ENCODE data around the gene RO60.

The RO60 gene

DNA sequence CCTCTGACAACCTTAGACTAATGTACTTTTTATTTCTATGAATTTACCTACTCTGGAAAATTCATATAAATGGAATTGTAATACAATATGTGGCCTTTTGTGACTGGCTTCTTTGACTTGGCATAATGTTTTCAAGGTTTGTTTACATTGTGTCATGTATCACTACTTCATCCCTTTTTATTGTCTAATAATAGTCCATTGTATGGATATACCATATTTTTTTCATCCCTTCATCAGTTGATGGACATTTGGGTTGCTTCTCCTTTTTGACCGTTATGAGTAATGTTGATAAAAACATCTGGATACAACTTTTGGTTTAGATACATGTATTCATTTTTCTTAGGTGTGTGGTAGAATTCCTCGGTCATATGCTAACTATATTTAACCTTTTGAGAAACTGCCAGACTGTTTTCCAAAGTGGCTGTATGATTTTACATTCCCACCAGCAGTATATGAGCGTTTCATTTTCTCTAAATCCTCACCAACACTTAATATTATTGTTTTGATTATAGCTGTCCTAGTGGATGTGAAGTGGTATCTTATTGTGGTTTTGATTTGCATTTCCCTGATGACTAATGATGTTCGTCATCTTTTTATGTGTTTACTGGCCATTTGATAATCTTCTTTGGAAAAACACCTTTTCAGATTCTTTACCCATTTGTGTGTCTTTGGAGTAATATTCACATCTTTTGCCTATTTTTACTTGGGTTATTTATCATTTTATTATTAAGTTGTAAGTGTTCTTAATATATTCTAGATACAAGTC is 3.5 kb downstream of the RO60 start:
- DNase-seq = no peak

DNA sequence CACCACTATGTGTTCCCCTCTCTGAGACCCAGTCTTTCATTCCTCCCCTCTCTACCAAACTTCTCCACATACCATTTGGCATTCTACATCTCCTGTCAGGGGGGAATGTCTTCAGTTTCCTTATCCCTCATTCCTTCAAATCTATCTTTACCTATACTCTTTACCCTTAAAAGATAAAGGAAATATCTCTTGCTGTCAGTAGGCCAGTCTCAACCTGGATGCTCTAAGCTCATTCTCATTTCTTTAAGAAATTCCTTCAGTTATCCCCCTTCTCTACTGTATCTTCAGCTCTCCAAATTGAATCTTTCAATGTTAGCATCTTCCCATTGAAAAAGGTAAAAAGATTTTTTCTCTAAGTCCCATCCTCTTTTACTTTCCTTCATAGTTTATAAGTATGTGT is 6.5 kb downstream of the RO60 start:
- DNase-seq = no peak

DNA sequence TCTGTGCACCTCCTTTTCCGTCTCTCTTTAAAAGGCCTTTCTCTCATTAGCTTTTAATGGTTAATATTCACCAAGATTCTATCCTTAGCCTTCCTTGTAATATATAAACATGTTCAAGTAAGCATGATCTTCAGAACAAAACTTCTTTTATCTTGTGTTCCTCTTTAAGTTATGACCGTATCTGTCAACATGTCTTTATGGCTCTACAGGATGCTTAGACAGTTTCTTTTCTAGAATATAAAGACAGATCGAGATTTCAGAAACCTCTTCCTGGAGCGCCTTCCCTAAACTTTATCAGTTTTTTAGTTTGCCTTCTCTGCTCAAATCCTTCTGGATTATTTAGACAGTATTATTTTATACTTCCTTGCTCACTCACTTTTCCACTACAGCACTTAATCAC is 7.2 kb downstream of the RO60 start:
- DNase-seq = no peak

DNA sequence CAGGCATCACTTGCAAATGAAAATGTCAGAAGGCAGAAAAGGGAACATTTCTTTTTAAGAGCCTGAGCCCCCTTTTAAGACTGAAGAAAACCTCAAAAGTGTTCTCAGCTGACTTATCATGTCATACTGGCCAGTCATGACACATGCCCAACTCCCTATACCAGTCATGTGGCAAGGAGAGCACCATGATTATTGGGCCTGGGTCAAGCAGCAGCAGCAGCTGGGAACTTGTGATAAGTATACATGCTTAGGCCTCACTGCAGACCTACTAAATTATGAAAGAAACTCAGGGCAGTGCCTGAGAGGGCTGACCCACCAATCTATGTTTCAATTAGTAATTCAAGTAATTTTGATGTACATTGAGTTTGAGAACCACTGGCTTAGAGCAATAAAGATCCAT is 8.6 kb downstream of the RO60 start:
- no peak for DNase-seq

DNA sequence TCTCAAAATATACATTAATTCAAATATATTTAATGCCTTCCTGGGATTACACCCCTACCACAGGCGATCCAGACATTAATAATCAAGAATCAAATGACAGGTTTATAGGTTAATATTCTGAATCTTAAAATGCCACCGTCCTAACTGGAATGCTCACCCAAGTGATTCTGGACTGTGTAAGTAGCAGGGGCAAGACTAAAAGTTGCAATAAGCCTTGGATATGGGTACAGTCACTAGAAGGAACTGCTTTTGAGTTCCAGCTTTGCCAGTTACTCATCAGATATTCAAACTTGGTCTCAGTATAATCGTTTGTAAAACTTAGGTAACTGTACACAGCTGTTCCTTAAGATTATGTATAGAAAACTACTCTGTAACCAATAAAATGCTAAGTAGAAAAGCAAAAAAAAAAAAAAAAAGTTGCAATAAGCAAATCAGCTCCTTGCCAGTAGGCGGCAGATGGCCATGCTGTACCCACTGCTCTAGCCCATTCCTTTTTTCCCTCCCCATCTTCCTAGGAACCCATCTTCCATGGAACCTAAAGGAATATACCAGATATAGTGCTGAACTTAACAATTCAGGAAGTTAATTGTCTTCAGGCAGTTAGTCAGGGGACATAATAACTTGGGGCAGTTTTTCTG is 10.5 kb downstream of the RO60 start:
- no peak for DNase-seq

DNA sequence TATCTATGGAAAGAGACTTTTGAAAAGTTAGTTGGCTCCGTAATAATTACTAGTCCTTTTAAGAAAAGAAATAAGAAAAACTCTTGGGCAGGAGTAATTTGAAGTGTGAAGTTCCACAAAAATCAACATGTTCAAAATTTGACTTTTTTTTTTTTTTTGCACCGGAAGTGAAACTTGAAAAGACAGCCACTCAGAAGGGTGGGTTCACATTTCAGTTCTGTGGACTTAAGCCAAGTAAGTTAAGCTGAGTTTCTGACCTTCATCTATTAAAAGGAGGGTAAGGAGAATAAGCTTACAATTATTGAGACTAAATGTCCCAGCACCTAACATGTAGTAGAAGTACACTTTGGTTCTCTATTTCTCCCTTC is 11.0 kb downstream of the RO60 start:
- no peak for DNase-seq

DNA sequence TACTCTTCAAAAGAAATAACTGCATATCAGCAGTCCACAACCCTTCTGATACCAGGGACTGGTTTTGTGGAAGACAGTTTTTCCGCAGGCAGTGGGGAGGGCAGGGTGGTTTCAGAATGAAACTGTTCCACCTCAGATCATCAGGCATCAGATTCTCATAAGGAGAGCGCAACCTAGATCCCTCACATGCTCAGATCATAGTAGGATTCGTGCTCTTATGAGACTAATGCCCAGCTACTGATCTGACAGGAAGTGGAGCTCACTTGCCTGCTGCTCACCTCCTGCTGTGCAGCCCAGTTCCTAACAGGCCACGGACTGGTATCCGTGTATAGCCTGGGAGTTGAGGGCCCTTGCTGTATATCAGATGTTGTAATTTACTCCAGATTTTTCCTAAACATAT is 11.5 kb downstream of the RO60 start:
- no peak for DNase-seq

DNA sequence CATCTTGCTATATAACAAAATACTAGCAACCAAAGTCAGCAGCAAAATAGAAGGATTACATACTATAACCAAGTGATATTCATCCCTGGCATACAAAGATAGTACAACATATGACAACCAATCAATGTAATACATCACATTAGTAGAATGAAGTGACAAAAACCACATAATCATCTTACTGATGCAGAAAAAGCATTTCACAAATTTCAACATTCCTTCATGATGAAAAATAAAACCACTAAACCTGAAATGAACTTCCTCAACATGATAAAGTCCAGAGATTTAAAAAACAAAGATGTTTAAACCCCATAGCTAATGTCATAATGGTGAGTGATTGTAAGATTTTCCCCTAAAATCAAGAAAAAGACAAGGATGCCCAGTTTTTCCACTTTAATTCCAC is 18.6 kb downstream of the RO60 start:
- no peak for DNase-seq

DNA sequence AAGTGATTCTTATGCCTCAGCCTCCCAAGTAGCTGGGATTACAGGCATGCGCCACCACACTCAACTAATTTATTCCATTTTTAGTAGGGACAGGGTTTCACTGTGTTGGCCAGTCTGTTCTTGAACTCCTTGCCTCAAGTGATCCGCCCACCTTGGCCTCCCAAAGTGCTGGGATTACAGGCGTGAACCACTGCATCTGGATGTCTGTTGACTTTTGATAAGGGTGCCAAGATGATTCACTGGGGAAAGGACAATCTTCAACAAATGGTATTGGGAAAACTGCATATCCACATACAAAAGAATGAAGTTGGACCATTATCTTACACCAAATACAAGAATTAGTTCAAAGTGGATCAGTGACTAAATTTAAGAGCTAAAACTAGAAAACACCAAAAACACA is 19.8 kb downstream of the RO60 start:
- DNase-seq = no peak

DNA sequence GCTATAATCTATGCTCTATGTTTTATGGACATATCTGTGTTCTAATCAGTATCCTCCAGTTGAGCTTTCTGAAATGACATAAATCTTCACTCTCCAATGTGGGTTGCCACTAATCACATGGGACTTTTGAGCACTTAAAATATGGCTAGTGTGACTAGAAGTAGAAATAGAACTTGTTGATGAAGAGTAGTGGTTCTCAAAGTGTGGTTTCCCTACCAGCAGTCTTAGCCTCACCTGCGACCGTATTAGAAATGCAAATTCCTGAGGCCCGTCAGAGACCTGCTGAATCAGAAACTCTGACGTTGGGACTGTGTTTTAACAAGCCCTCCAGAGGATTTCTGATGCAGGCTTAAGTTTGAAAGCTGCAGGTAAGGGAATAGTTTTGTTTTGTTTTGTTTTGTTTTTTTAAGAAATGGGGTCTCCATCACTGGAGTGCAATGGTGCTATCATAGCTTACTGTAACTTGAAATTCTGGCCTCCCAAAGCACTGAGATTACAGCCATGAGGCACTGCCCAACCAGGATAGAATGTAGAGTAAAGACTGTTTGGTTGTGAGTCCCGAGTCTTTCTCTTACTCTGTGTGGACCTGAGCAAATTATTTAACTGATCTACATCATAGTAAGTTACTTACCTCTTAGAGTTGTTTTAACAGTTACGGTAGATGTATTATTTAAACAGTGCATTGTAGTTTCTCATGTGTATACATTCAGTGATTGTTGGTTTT is 24.1 kb downstream of the RO60 start:
- no peak for DNase-seq

DNA sequence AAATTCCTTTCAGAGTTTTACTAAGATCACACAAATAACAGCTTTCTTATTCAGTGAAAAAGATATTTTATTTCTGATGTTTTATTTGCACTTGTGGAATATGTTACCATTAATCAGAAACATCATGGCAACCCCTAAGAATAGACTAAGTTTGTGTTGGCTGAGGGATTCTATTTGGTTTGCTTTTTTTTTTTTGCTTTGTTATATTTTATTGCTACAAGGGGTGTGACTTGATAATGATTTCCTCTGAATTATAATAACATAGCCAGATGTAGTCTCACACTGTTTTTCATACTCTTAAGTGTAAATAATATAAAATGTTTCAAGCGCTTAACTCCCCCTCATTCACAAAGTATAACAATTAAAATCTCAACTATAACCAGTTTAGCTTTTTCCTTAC is 25.9 kb downstream of the RO60 start:
- DNase-seq = no peak

DNA sequence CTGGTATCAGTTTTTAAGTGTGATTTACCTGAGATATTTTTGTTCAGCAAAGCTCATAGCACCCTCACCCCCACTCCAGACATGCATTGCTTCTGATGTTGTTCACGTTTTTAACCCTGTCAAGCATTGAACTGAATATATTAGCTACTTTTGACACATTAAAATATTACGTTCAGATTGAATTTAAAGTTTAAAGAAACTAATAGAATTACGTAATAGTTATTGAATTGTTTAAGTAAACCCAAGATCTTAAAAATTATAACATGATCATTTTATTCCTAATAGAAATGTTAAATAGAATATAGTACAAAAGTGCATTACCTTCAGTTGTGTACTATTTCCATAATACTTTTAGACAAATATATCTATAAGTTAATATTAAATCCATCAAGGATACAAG is 26.9 kb downstream of the RO60 start:
- no peak for DNase-seq

DNA sequence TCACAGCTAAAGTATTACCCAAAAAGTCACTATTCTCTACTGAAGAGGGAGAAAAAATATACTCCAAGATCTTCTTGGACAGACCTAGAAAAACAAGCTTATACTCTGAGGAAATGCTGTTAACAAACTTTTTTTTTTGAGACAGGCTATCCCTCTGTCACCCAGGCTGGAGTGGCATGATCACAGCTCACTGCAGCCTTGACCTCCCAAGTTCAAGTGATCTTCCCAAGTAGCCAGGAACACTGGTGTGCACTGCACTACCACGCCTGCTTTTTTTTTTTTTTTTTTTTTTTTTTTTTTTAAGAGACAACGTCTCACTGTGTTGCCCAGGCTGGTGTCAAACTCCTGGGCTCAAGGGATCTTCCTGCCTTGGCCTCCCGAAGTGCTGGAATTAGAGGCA is 28.5 kb downstream of the RO60 start:
- no peak for DNase-seq

DNA sequence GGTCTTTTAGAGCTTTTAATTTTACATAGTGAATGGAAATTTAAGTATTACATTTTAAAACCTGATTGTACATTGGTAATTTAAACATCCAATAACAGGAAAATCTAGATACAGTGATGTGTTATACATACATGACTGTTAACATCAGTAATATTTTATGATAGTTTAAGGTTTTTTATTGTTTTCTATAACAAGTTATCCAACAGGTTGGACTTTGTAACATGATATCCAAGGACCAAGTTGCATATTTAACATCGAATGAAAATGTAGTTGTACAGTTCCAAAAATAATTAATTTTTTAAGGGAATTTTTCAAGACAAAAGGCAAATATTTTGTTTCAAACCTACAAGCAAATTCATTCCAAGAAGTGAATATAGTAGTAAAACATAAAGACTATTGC is 31.5 kb downstream of the RO60 start:
- DNase-seq = no peak

DNA sequence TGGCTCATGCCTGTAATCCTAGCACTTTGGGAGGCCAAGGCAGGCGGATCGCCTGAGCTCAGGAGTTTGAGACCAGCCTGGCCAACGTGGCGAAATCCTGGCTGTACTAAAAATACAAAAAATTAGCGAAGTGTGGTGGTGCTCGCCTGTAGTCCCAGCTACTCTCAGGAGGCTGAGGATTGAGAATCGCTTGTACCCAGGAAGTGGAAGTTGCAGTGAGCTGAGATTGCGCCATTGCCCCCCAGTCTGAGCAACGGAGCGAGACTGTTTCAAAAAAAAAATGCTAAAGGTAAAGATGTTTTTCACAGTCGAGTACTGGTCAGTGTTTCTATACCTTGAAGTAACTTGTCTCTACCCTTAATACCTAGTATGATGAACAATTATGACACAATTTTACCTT is 34.7 kb downstream of the RO60 start:
- no peak for DNase-seq

DNA sequence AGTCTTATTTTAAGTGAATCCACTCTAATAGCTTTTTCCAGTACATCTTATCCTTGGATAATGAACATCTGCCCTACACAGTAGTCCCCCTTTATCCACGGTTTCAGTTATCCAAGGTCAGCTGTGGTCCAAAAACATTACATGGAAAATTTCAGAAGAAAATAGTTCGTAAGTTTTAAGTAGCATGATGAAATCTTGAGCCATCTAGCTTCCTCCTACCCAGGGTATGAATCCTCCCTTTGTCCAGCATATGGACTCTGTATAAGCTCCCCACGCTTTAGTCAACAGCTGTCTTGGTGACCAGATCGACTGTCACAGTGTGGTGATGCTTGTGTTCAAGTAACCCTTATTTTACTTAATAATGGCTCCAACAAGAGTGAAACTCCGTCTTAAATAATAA is 43.2 kb downstream of the RO60 start:
- no peak for DNase-seq

DNA sequence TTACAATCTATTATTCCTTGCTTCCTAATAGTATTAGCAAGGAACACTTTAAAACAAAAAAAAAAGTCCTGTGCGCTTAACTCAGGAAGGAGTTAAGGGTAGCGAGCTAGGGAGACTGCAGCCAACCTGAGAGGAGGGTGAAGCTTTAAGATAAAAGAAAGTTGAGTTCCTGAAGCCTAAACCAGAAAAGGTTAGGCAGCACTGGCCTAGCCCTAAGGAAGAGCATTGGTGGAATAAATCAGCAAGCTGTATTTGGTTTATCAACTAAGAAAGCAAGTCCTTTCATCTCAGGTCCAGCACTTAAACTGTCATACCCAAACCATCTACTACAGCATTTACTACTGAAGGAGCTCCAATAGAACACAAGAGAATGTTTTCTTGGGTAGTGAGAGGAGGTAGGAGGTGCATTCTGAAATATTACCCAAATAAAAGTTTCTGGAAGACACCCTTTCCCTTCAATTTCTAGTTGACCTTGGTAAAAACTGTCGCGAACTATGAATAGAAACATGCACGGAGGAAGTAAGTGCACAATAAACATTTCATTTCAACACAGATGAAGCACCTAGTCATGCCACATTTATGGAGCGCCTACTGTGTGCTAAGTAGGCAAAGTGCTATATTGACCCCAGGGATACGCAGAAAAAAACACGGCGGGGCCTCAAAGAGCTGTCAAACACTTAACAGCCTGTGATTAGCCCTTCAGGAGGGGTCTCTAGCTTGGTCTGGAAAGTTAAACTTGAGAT is 44.5 kb downstream of the RO60 start:
- no peak for DNase-seq

DNA sequence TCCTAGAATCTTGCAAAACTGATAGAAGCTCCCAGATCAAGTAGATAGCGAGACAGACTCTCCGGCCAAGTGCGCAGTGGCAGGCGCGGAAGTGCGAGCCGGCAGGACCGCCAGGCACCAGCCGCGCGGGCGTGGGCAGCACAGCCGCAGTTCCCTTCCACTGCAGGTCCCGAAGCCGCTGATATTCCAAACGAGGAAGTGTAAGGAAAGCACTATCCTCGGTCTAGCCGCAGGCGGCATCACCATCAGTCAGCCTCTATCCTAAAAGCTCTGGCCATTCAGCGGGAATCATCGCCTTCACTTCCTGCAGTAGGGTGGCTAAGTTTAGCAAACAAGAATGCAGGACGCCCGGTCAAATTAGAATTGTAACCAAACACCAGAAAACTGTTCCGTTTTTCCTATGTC is 45.1 kb downstream of the RO60 start:
- no peak for DNase-seq

DNA sequence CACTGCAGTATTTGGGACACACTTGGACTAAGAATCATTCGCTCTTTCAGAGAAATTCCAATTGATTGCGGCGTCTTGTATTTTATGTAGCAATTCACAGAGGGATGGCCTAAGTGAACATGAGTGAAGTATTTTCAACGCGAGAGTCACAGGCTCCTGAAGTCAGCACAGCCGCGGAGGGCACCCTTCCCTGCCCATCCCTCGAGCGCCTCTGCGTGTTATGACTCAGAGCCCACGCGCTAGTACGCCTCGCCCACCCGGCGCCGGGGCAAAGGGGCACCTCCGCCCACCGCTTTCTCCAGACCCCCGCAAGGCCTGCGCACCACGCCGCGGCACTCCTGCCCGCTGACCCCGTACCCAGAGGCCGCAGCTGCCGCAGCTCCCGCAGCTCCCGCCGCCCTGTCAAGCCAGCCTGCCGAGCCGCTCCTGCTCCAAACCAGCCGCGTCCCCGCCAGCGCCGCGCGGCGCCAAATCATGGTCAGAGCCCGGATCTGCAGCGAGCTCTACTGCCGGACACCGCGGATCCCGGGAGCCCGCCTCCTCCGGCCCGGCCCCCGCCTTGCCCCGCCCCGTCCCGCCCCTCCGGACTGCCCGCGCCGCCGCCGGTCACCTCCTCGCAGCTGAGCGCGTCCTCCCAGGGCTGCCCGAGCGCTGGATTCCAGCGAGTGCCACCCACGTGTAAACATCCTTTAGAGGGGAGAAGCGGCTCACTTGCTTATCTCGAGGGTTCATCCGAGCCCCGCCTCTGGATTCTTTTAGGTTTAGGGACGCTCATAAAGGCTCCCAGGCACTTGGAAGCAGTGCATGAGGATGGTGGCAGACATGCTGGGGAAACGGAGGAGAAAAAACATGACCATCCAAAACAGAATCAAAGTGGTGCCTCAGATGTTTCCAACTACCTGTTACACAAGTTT is 45.8 kb downstream of the RO60 start, which contains the start of gene GLRX2:
TSS of gene GLRX2 (minus strand) at position 508 of the 914 bp plus-strand sequence. CDS start at position 476, 32 bp downstream.
- peak; percentile 73 for DNase-seq

DNA sequence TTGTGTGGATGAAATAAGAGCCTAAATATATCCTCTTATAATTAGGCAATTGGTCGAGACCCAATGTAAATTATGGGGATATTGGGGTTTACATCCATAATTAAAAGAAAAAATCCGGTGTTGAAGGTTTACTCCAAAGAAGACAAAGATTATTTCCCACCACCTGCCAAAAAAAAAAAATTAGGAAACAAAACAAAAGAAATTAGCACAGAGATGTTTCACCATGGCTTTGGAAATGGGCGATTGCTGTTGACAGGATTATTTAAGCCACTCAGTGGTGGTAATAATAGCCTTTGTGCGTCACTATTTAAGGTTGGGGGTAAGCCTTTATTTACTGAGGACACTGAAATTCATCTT is 46.4 kb downstream of the RO60 start:
- peak; percentile 61 for DNase-seq

DNA sequence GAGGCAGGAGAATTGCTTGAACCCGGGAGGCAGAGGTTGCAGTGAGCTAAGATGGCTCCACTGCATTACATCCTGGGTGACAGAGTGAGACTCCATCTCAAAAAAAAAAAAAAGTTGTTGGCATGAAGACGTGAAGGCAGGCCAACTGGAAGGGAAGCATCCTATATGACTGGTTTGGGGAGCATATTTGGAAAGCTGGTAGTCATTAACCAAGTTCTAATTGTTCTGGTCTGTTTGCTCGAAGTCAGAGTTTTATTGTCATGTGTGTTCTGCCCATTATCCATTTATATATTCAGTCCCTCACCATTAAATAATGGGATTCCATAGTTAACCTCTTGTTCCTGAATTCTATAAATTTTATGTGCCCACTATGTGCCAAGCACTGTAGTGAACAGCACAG is 49.1 kb downstream of the RO60 start:
- DNase-seq = no peak
